H9 (cell line): ENCODE results near the gene OSM. TPM values are rescaled to one million over a fixed set of nuclear protein-coding genes. Genes with fewer than 3 reads are reported as not detected.

Source experiments
- DNase-seq: peaks from one replicate; pipeline ENCODE4 v3.0.0-alpha.2; 2017
- H2AFZ ChIP-seq: one replicate; pipeline ENCODE4 v1.6.1; 2013; ENCODE audit warnings: mild to moderate bottlenecking, low read length, control low read depth, moderate library complexity
- H2AK5ac ChIP-seq: 2 replicates; pipeline ENCODE4 v1.6.1; 2013; ENCODE audit warnings: low read length, control low read depth, mixed read lengths; ENCODE audit not compliant: insufficient read length
- H2BK120ac ChIP-seq: one replicate; pipeline ENCODE4 v1.6.1; 2013; ENCODE audit warnings: low read depth, mild to moderate bottlenecking, low read length, control low read depth, inconsistent platforms; ENCODE audit not compliant: poor library complexity, severe bottlenecking
- H2BK12ac ChIP-seq: 2 replicates; pipeline ENCODE4 v1.6.1; 2013; ENCODE audit warnings: low read length, control low read depth, mixed read lengths, low read depth; ENCODE audit not compliant: insufficient read length
- H2BK15ac ChIP-seq: 2 replicates; pipeline ENCODE4 v1.6.1; 2013; ENCODE audit warnings: low read depth, low read length, control low read depth
- H2BK20ac ChIP-seq: one replicate; pipeline ENCODE4 v1.6.1; 2013; ENCODE audit warnings: low read depth, mild to moderate bottlenecking, low read length, control low read depth, inconsistent platforms; ENCODE audit not compliant: poor library complexity, severe bottlenecking
- H2BK5ac ChIP-seq: 2 replicates; pipeline ENCODE4 v1.6.1; 2013; ENCODE audit warnings: low read length, control low read depth, mixed read lengths; ENCODE audit not compliant: insufficient read length
- H3K14ac ChIP-seq: 2 replicates; pipeline ENCODE4 v1.6.1; 2013; ENCODE audit warnings: low read length, control low read depth; ENCODE audit not compliant: insufficient read depth
- H3K18ac ChIP-seq: 2 replicates; pipeline ENCODE4 v1.6.1; 2013; ENCODE audit warnings: low read depth, mild to moderate bottlenecking, mixed read lengths, low read length, control low read depth; ENCODE audit not compliant: insufficient read length
- H3K23ac ChIP-seq: 2 replicates; pipeline ENCODE4 v1.6.1; 2013; ENCODE audit warnings: low read length, control low read depth, mixed read lengths, low read depth; ENCODE audit not compliant: insufficient read length
- H3K23me2 ChIP-seq: 2 replicates; pipeline ENCODE4 v1.6.1; 2013; ENCODE audit warnings: low read depth, mild to moderate bottlenecking, mixed read lengths, low read length, control low read depth; ENCODE audit not compliant: insufficient read length, poor library complexity, severe bottlenecking
- H3K27ac ChIP-seq: 2 replicates; pipeline ENCODE4 v1.5.1; 2013; ENCODE audit warnings: low read length, control low read depth, mixed read lengths, low read depth; ENCODE audit not compliant: insufficient read length
- H3K27me3 ChIP-seq: 2 replicates; pipeline ENCODE4 v1.6.1; 2013; ENCODE audit warnings: low read length, control low read depth, inconsistent platforms; ENCODE audit not compliant: insufficient read depth
- H3K4ac ChIP-seq: 2 replicates; pipeline ENCODE4 v1.6.1; 2013; ENCODE audit warnings: low read depth, mild to moderate bottlenecking, control low read depth, inconsistent platforms, low read length, moderate library complexity
- H3K4me1 ChIP-seq: 2 replicates; pipeline ENCODE4 v1.6.1; 2013; ENCODE audit warnings: low read length, control low read depth, inconsistent platforms; ENCODE audit not compliant: insufficient read depth
- H3K4me2 ChIP-seq: 2 replicates; pipeline ENCODE4 v1.6.1; 2013; ENCODE audit warnings: low read length, control low read depth, mixed read lengths; ENCODE audit not compliant: insufficient read length, insufficient read depth
- H3K56ac ChIP-seq: 2 replicates; pipeline ENCODE4 v1.6.1; 2013; ENCODE audit warnings: low read depth, mild to moderate bottlenecking, mixed read lengths, low read length, control low read depth; ENCODE audit not compliant: insufficient read length
- H3K79me1 ChIP-seq: 2 replicates; pipeline ENCODE4 v1.6.1; 2013; ENCODE audit warnings: low read depth, mild to moderate bottlenecking, moderate library complexity, low read length, control low read depth, inconsistent platforms; ENCODE audit not compliant: insufficient read depth, poor library complexity, severe bottlenecking
- H3K79me2 ChIP-seq: 2 replicates; pipeline ENCODE4 v1.6.1; 2013; ENCODE audit warnings: low read length, control low read depth, inconsistent platforms; ENCODE audit not compliant: insufficient read depth
- H3K9ac ChIP-seq: 2 replicates; pipeline ENCODE4 v1.6.1; 2013; ENCODE audit warnings: low read length, control low read depth, mixed read lengths; ENCODE audit not compliant: insufficient read length; ENCODE audit errors: extremely low read depth
- H3K9me3 ChIP-seq: one replicate; pipeline ENCODE4 v1.6.1; 2013; ENCODE audit warnings: low read depth, low read length, inconsistent platforms; ENCODE audit not compliant: control insufficient read depth
- H3T11ph ChIP-seq: one replicate; pipeline ENCODE4 v1.6.1; 2013; ENCODE audit warnings: mild to moderate bottlenecking, low read length, control low read depth, inconsistent platforms
- H4K20me1 ChIP-seq: one replicate; pipeline ENCODE4 v1.6.1; 2013; ENCODE audit not compliant: control insufficient read depth, insufficient read length, insufficient read depth
- H4K5ac ChIP-seq: 2 replicates; pipeline ENCODE4 v1.6.1; 2013; ENCODE audit warnings: low read depth, mild to moderate bottlenecking, mixed read lengths, low read length, control low read depth; ENCODE audit not compliant: insufficient read length
- H4K8ac ChIP-seq: replicated peaks from 2 replicates; pipeline ENCODE4 v1.6.1; 2013; ENCODE audit warnings: low read length, control low read depth, mixed read lengths, low read depth; ENCODE audit not compliant: insufficient read length
- H4K91ac ChIP-seq: 2 replicates; pipeline ENCODE4 v1.6.1; 2013; ENCODE audit warnings: low read depth, mild to moderate bottlenecking, moderate library complexity, mixed read lengths, low read length, control low read depth; ENCODE audit not compliant: insufficient read length
- H3K27ac Mint-ChIP-seq, 3 experiments: 2 replicates in 2 of 3; 3 replicates in 1 of 3; pipeline ENCODE4 v1.8.0; 2020 to 2021; ENCODE audit warnings: mixed read lengths in 3 of 3, mild to moderate bottlenecking in 1 of 3, moderate library complexity in 1 of 3
- H3K27me3 Mint-ChIP-seq: 2 replicates; pipeline ENCODE4 v1.8.0; 2021; ENCODE audit warnings: low read depth, mild to moderate bottlenecking, moderate library complexity, mixed read lengths
- H3K36me3 Mint-ChIP-seq, 3 experiments: 2 replicates in 2 of 3; 3 replicates in 1 of 3; pipeline ENCODE4 v1.8.0; 2020 to 2021; ENCODE audit warnings: low read depth in 3 of 3, mixed read lengths in 3 of 3; ENCODE audit not compliant: insufficient read depth in 1 of 3
- H3K4me1 Mint-ChIP-seq, 2 experiments: 2 replicates each; pipeline ENCODE4 v1.8.0; 2020; ENCODE audit warnings: mixed read lengths in 2 of 2
- H3K4me3 Mint-ChIP-seq, 2 experiments: 2 replicates in 1 of 2; 3 replicates in 1 of 2; pipeline ENCODE4 v1.8.0; 2020 to 2021; ENCODE audit warnings: mild to moderate bottlenecking in 2 of 2, mixed read lengths in 2 of 2, moderate library complexity in 1 of 2
- H3K9me3 Mint-ChIP-seq, 2 experiments: 2 replicates in 1 of 2; 3 replicates in 1 of 2; pipeline ENCODE4 v1.8.0; 2020; ENCODE audit warnings: mild to moderate bottlenecking in 2 of 2, mixed read lengths in 2 of 2, moderate library complexity in 1 of 2
- WGBS: extraction: QIAGEN DNeasy Blood & Tissue Kit; methylation state at CpG from one replicate; pipeline ENCODE4 v1.1.7; 2013; ENCODE audit warnings: missing lambda C conversion rate, low lambda C conversion rate, mixed read lengths; ENCODE audit not compliant: insufficient read length; ENCODE audit errors: extremely low coverage; 5-methylcytosine and 5-hydroxymethylcytosine counted together
- total RNA-seq: library from RNA; stranded (reverse); gene quantifications from 2 replicates; pipeline ENCODE4 v1.2.1, GENCODE V29; 2021
- TF ChIP-seq, protein P1 (sequence below): fragments of 200-600 bp; sonication (generic); conservative IDR thresholded peaks from 3 replicates; pipeline ENCODE4 v1.8.0; 2021; ENCODE audit warnings: antibody characterized with exemption, mild to moderate bottlenecking

Gene OSM
- total RNA-seq, 1 experiment from 2014 or later, result not detected

DNA sequence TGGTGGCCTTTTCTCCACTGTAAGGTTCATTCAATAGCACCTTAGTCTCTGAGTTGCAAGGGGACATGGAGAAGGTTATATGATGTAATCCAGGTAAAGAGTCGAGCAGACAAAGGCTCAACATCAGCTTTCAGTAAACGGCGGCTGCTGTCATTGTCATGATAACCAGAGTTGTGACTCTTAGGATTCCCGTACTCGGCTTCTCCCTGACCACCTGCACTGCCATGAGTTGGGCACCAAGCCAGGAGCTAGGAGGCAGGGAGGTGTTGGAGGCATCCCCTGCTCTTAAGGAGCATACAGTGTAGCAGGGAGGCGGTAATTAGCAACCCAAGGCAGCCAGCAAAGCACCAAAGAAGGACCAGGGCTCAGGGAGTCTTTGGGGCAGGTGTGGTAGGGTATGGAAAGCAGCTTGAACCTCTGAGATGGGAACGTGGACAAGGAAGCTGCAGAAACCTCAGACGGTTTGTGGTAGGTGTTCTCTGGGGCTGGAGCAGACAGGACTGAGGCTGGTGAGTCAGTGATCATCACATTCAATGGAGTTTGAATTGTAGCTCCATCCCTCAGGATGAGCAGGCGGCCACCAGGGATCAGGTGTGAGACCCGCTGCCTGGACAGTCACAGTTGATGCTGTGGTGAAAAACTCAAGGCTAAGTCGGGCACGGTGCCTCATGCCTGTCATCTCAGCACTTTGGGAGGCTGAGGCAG is 51.8 kb downstream of the OSM start:
- Histone ChIP-seq H4K91ac (no peak overlapping the region), H2BK5ac (no peak overlapping the region), H3K4me2 (no peak overlapping the region), H3K23ac (no peak overlapping the region), H3K23me2 (no peaks in the 10 kb centered on the region), H3K56ac (no peak overlapping the region), H3K9me3 (no peaks in the 10 kb centered on the region), H2AFZ (no peak overlapping the region), H4K8ac (no peak overlapping the region), H3K4ac (no peak overlapping the region), H3K27ac (no peak overlapping the region), H3T11ph (no peak overlapping the region), H3K79me2 (no peaks in the 10 kb centered on the region), H4K20me1 (no peaks in the 10 kb centered on the region), H2BK120ac (no peak overlapping the region), H3K4me1 (peaks cover 6% of the 10 kb centered on the region; the same call in 1 of the 2 replicates), H3K14ac (peak overlapping the region; percentile 88; the same call in 1 of the 2 replicates), H2BK15ac (no peak overlapping the region), H3K18ac (peak overlapping the region; percentile 45), H2AK5ac (no peak overlapping the region), H2BK12ac (no peak overlapping the region), H4K5ac (peak overlapping the region; percentile 8), H3K9ac (no peak overlapping the region), H3K79me1 (no peaks in the 10 kb centered on the region), H3K27me3 (no peaks in the 10 kb centered on the region), H2BK20ac (no peak overlapping the region)
- no CpG with 5 or more reads among the region's 12 CpGs for WGBS
- H3K4me3 Mint-ChIP-seq, result no peak overlapping the region; a peak in 1 of 5 replicates
- TF ChIP-seq, protein P1, sequence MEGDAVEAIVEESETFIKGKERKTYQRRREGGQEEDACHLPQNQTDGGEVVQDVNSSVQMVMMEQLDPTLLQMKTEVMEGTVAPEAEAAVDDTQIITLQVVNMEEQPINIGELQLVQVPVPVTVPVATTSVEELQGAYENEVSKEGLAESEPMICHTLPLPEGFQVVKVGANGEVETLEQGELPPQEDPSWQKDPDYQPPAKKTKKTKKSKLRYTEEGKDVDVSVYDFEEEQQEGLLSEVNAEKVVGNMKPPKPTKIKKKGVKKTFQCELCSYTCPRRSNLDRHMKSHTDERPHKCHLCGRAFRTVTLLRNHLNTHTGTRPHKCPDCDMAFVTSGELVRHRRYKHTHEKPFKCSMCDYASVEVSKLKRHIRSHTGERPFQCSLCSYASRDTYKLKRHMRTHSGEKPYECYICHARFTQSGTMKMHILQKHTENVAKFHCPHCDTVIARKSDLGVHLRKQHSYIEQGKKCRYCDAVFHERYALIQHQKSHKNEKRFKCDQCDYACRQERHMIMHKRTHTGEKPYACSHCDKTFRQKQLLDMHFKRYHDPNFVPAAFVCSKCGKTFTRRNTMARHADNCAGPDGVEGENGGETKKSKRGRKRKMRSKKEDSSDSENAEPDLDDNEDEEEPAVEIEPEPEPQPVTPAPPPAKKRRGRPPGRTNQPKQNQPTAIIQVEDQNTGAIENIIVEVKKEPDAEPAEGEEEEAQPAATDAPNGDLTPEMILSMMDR, result no peak
- peak overlapping the region; percentile 49 to 87 (median 86); a peak in 5 of 7 replicates for H3K27ac Mint-ChIP-seq
- DNase-seq, result peak; percentile 56
- H3K4me1 Mint-ChIP-seq, result peaks cover 21 to 26% of the 10 kb centered on the region in 2 experiments
- H3K36me3 Mint-ChIP-seq, result no peaks in the 10 kb centered on the region
- H3K27me3 Mint-ChIP-seq, result peaks cover 6% of the 10 kb centered on the region; the same call in 1 of the 2 replicates
- no peaks in the 10 kb centered on the region for H3K9me3 Mint-ChIP-seq
